SK-N-DZ (cell line): ENCODE data around the gene C11orf52.
A peak's percentile ranks its signal among the peaks of the same experiment; 100 is the strongest.
"Not testable (repeated sequence)": the region's sequence is repeated elsewhere in the genome, so short reads cannot be mapped to it uniquely, and the experiment has no call there.

Experiments used
- DNase-seq: peaks from one replicate; pipeline ENCODE4 v3.0.0-alpha.2; 2015; ENCODE audit warnings: low spot score

The C11orf52 gene

DNA sequence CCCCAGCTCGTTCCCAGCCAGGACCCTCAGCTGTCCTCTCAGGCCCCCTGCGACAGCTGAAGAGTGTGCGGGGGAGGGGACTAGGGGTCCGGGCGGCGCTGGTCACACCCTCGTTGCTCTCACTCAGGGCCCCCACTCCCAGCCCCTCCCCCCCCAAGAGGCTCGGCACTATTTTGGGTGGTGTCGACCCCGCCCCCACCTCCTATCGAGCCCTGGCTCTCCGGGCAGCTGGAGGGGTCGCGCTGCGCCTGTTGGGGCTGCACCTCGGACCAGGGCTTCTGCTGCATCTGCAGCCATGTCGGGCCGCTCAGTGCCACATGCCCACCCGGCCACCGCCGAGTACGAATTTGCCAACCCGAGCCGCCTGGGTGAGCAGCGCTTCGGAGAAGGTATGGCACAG is 6.2 kb upstream of the C11orf52 start, which contains the start of gene HSPB2:
TSS of gene HSPB2 (plus strand) at position 200 of the 400 bp plus-strand sequence. CDS start at position 296, 96 bp downstream.
- DNase-seq: no peak

GRCh38 chr11:111913031-111913861 is 5.5 kb upstream of the C11orf52 start:
- DNase-seq: no peak

DNA sequence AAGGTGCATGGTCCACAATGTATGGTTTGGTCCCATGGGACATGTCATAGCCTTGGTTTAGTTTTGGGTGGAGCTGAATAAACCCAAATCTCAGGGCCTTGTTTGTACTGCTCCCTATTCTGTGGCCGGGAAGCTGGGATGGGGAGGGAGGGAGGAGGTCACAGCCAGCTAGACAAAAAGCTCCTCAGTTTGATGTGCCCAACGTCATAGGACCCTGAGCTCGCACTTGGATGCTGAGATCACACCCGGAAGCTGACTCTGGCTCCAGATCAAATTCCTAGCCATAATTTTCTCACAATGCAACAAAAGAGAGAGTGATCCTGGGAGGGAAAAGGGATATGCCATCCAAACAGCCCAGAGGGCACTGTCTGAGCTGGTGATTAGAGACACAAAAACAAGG is 4.7 kb upstream of the C11orf52 start:
- DNase-seq: no peak

- no peak for DNase-seq
Measured at GRCh38 chr11:111916768-111917167, 1.9 kb upstream of the C11orf52 start.

- DNase-seq: no peak
Measured at GRCh38 chr11:111917312-111917711, 1.4 kb upstream of the C11orf52 start.

GRCh38 chr11:111917788-111918187 is 925 bp upstream of the C11orf52 start:
- DNase-seq: no peak

- no peak for DNase-seq
Measured at GRCh38 chr11:111920908-111921307, 2.2 kb downstream of the C11orf52 start.

DNA sequence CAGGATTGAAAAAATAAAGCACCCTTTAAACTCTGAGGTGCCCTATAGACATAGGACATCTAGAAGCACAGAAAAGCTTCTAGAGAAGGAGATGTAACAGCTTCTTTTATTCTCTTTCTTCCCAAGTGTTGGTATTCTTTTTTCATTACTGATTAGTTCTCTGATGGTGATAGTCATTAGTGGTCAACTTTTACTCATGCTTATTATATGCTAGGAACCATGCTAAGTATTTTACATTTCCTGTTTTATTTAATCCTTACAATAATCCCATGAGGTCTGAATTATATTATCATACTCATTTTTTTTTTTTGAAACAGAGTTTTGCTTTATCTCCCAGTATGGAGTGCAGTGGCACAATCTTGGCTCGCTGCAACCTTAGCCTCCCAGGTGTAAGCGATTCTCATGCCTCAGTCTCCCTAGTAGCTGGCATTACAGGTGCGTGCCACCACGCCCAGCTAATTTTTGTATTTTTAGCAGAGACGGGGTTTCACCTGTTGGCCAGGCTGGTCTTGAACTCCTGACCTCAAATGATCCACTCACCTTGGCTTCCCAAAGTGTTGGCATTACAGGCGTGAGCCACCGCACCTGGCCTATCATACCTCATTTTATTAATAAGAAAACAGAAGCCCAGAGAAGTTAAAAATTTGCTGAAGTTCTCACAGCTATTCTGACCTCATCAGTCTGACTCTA is 3.0 kb downstream of the C11orf52 start:
- no peak for DNase-seq

DNA sequence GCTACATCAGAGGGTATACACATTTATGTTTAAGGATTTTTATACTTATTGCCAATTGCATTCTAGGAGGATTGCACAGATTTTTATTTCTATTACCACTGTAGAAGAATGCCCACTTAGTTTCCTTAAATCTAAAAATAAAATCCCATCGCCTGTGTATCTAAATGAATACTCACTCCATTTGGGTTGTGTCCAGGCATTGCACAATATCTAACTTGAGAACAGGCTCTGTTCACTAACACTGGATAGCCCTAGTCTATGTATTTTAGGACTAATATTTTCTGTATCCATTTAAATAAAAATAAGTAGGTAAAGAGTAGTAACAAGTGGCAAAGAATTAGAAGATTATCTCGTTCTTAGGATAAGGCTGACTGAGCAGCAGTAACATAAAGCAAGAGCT is 4.1 kb downstream of the C11orf52 start:
- no peak for DNase-seq

DNA sequence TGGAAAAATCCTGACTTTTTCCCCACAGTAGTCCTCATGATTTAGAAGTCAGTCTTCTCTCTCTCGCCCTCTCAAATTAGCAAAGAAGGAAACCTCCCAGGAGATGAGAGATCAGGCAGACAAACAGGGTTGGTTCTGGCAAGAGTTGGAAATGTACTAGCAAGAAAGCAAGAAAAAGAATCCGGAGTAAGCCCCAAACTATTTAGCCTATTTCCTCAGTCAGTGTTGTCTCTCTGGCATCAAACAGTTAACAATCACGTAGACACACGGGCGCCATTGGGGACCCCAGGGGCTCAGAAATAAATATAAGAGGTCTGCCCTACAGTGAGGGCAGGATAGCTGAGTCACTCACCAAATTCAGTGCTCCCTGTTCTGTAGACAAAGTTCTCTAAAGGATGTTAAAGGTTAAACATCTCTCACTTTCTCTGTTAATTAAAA is 4.7 kb downstream of the C11orf52 start:
- DNase-seq: no peak

GRCh38 chr11:111923951-111924350 is 5.2 kb downstream of the C11orf52 start:
- no peak for DNase-seq

DNA sequence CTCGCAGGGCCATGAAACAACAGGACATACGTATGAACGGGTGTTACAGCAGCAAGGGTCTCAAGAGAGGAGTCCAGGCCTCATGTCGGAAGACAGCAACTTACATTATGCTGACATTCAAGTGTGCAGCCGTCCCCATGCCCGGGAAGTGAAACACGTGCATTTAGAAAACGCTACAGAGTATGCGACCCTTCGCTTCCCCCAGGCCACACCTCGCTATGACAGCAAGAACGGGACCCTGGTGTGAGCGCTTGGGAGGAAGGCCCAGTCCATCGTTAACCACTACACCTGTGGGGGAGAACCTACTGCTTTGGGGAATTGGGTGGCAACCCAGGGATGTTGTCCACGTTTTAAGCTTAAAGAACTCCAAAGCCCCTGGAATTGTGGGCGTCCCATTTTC is 7.2 kb downstream of the C11orf52 start:
- DNase-seq: no peak

DNA sequence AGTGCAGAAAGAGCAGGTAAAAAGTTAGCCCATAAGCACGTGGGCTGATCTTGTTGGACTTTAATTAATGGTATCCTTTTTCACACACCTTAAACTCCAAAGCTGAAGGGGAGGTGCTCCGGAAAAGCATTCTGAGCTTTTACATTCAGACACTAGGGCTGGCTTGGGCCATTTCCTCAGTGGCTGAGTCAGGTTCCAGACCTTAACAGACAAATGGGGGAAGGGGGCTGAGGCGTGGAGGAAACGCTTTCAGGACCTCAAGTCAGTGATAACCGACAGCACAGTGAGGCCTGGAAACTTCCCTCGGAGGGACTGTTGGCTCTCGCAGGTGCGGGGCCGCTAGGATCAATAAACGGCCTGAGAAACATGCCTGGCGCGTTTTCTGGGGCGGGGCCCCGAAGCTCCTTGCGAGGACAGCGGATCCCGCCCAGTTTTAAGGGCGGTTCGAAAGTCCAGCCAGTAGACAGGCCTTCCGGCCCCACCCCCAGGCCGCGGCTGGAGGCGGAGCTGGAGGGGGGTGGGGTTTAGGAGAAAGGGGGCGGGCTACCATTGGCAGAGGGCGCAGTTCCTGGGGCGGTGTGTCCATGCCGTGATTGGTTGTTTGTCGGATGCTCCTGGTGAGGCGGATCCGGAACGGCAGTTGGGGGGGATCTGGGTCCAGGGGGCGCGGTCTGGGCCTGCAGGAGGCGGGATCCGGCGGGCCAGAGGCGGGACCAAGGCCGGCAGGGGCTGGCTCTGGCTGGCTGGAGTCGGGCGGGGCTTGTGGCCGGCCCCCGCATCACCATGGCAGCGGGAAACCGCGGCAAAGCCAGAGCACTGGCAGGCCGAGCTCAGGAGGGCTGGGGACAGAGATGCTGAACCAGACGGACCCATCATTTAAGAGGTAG is 8.0 kb downstream of the C11orf52 start:
- DNase-seq: peak; percentile 91

DNA sequence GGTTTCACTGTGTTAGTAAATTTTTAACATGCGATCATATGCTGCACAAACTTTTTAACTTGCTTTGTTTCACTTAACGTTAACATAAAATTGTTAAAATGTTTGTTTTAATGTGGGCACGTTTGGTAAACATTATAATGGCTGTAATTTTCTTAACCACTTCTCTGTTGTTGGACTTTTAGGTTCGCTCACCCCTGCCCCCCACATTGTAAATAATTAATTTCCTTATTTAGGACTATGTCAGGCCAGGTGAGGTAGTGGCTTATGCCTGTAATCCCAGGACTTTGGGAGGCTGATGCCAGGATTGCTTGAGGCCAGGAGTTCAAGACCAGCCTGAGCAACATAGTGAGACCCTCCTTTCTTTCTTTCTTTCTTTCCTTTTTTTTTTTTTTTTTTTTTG is 11.8 kb downstream of the C11orf52 start:
- no peak for DNase-seq

- no peak for DNase-seq
Measured at GRCh38 chr11:111932611-111932950, 13.9 kb downstream of the C11orf52 start.

- DNase-seq: not testable (repeated sequence)
Measured at GRCh38 chr11:111933176-111933575, 14.5 kb downstream of the C11orf52 start.

- DNase-seq: no peak
Measured at GRCh38 chr11:111933872-111934271, 15.2 kb downstream of the C11orf52 start.

- DNase-seq: no peak
Measured at GRCh38 chr11:111934306-111934705, 15.6 kb downstream of the C11orf52 start.

GRCh38 chr11:111935317-111936039 is 16.8 kb downstream of the C11orf52 start:
- no peak for DNase-seq

DNA sequence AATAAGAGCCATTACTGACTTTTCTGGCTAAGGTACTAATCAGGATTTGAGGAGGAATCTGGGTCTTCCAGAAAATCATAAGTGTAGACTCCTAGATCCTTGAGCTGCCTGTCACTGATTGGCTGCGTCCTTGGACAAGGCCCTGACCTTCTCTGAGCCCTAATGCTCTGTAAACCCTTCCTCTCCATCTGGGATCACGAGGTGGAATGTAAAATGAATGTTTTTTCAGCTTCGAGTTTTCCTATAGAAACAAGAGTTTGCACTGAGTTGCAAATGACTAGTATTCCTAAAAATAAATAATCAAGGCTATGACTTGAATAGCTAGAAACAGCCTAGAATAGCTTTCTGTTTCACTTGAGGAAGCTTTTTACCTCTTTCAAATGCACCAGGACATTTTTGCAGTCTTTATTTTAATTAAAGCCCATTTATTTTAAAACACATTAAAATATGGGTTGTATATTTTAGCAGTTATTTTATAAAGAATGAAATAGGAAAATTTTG is 17.4 kb downstream of the C11orf52 start:
- DNase-seq: no peak

DNA sequence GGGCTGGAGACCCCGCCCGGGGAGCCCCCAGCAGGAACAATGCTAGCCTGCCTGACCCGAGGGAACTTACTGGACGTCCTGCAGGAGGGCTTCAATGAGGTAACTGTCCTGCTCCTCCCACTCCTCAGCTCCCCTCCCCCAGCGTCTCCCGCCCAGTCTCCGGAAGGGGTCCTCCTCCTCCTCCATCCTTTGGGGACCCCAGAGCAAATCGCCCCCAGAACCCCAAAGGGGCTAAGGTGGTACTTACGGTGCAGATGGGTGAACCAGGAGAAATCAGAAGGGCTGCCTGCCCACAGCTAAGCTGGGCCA is 18.7 kb downstream of the C11orf52 start:
- DNase-seq: no peak
